PC-3 (cell line): ENCODE measurements around the gene POLA1. TPM values are rescaled to one million over a fixed set of nuclear protein-coding genes. Genes with fewer than 3 reads are reported as not detected.

Experiments
- ATAC-seq: fragments of 200-7000 bp; cut with Tn5 transposase; 2 replicates; pipeline ENCODE4 v1.9.1; 2020; ENCODE audit warnings: mild to moderate bottlenecking, moderate library complexity
- BruUV-seq: library from RNA; stranded (reverse); fragments of 400-500 nt; replicated peaks from 2 replicates; lab custom pipeline; 2021; lab: Mats Ljungman, UMichigan
- CTCF ChIA-PET: fragments of 300-600 bp; sonication (Branson Sonifier 250); formaldehyde crosslinking; loops from one replicate; lab custom pipeline; 2022; ENCODE audit warnings: antibody characterized with exemption; lab: Charles Lee
- POLR2A ChIA-PET: fragments of 300-600 bp; sonication (Branson Sonifier 250); formaldehyde crosslinking; loops from one replicate; lab custom pipeline; 2022; ENCODE audit warnings: antibody characterized with exemption; ENCODE audit not compliant: unreplicated experiment; lab: Charles Lee
- DNase-seq: peaks from one replicate; pipeline ENCODE4 v3.0.0-alpha.2; 2015
- H2AFZ ChIP-seq: fragments of 300-600 bp; sonication (generic); 2 replicates; pipeline ENCODE4 v1.6.0; 2016; ENCODE audit warnings: antibody characterized with exemption, low read length
- H3F3A ChIP-seq: fragments of 300-600 bp; sonication (generic); one replicate; pipeline ENCODE4 v1.6.0; 2017; ENCODE audit warnings: antibody characterized with exemption, low read length, control low read depth, mild to moderate bottlenecking; ENCODE audit not compliant: unreplicated experiment
- H3K27ac ChIP-seq: fragments of 300-600 bp; sonication (generic); 2 replicates; pipeline ENCODE4 v1.5.1; 2016; ENCODE audit warnings: mild to moderate bottlenecking, low read length
- H3K27me3 ChIP-seq: fragments of 300-600 bp; sonication (generic); 2 replicates; pipeline ENCODE4 v1.6.1; 2016; ENCODE audit warnings: low read length, mixed read lengths
- H3K36me3 ChIP-seq: fragments of 300-600 bp; sonication (generic); 2 replicates; pipeline ENCODE4 v1.6.1; 2016; ENCODE audit warnings: low read depth, mixed run types, low read length, mixed read lengths
- H3K4me1 ChIP-seq: fragments of 300-600 bp; sonication (generic); 2 replicates; pipeline ENCODE4 v1.5.1; 2016; ENCODE audit warnings: low read length; ENCODE audit not compliant: insufficient read depth
- H3K4me2 ChIP-seq: fragments of 300-600 bp; sonication (generic); 2 replicates; pipeline ENCODE4 v1.6.0; 2016; ENCODE audit warnings: low read length
- H3K4me3 ChIP-seq: fragments of 300-600 bp; sonication (generic); 2 replicates; pipeline ENCODE4 v1.5.1; 2016; ENCODE audit warnings: mild to moderate bottlenecking, low read length, mixed read lengths
- H3K79me2 ChIP-seq: fragments of 300-600 bp; sonication (generic); 2 replicates; pipeline ENCODE4 v1.6.1; 2017; ENCODE audit warnings: low read length, mixed read lengths
- H3K9ac ChIP-seq: fragments of 300-600 bp; sonication (generic); 2 replicates; pipeline ENCODE4 v1.6.0; 2016; ENCODE audit warnings: mild to moderate bottlenecking, low read length
- H3K9me2 ChIP-seq: fragments of 300-600 bp; sonication (generic); replicated peaks from 2 replicates; pipeline ENCODE4 v1.6.1; 2016; ENCODE audit warnings: mixed run types, low read length, mixed read lengths
- H3K9me3 ChIP-seq: fragments of 300-600 bp; sonication (generic); 2 replicates; pipeline ENCODE4 v1.6.1; 2016; ENCODE audit warnings: low read length, mixed read lengths
- H4K20me1 ChIP-seq: fragments of 300-600 bp; sonication (generic); 2 replicates; pipeline ENCODE4 v1.6.1; 2016; ENCODE audit warnings: low read length, mixed read lengths
- EZH2 ChIP-seq: fragments of 300-600 bp; sonication (generic); IDR thresholded peaks from one replicate; pipeline ENCODE4 v1.6.1; 2017; ENCODE audit warnings: antibody characterized with exemption, mild to moderate bottlenecking, low read length; ENCODE audit not compliant: unreplicated experiment
- EZH2phosphoT487 ChIP-seq: fragments of 300-600 bp; sonication (generic); IDR thresholded peaks from 2 replicates; pipeline ENCODE4 v1.6.1; 2018; ENCODE audit warnings: mild to moderate bottlenecking, antibody characterized with exemption, low read length, borderline replicate concordance
- intact Hi-C: fragments of 100-400 bp; cut with micrococcal nuclease; formaldehyde crosslinking; loops from 2 replicates; pipeline ENCODE4 v1.9.0; 2023
- total RNA-seq: library from RNA; depleted of rRNA; stranded (reverse); fragments of >200 nt; gene quantifications from 2 replicates; pipeline ENCODE4 v1.2.3, GENCODE V29; 2014
- TF ChIP-seq, protein P1 (sequence below): fragments of 300-600 bp; sonication (generic); conservative IDR thresholded peaks from 2 replicates; pipeline ENCODE4 v1.5.1; 2017; ENCODE audit warnings: antibody characterized with exemption, low read depth, mild to moderate bottlenecking, low read length

POLA1 gene
- total RNA-seq, 1 experiment from 2014 or later, result 19.6 TPM

DNA sequence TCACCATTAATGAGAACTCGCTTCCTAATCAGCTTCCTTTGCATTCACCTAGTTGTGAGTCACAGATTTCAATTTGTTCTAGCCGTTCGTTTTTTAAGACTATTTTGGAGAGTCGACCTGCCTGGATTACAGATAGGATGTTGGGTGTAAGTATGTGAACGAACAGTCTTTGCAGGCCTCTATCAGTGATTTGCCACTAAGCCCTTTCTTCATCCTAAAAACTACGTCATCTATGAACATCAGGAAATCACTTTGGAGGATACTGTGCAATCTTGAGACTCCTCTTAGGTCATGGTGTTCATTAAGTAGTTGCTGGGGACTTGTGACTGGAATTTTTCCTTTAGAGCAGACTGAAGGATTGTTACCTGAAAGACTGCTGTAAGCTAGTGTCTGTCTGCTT, 1.1 kb downstream of the POLA1 start:
- peaks cover 15% of the 10 kb centered on the region; the same call in 1 of the 2 replicates for H4K20me1 ChIP-seq
- DNase-seq, result no peak
- no peak for ATAC-seq
- no peak overlapping the region for H2AFZ ChIP-seq
- peak overlapping the region; percentile 98 for H3K4me2 ChIP-seq
- H3K27me3 ChIP-seq, result no peaks in the 10 kb centered on the region
- H3K79me2 ChIP-seq, result peaks cover 54% of the 10 kb centered on the region
- TF ChIP-seq, protein P1, sequence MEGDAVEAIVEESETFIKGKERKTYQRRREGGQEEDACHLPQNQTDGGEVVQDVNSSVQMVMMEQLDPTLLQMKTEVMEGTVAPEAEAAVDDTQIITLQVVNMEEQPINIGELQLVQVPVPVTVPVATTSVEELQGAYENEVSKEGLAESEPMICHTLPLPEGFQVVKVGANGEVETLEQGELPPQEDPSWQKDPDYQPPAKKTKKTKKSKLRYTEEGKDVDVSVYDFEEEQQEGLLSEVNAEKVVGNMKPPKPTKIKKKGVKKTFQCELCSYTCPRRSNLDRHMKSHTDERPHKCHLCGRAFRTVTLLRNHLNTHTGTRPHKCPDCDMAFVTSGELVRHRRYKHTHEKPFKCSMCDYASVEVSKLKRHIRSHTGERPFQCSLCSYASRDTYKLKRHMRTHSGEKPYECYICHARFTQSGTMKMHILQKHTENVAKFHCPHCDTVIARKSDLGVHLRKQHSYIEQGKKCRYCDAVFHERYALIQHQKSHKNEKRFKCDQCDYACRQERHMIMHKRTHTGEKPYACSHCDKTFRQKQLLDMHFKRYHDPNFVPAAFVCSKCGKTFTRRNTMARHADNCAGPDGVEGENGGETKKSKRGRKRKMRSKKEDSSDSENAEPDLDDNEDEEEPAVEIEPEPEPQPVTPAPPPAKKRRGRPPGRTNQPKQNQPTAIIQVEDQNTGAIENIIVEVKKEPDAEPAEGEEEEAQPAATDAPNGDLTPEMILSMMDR, result no peak
- no peak for TF ChIP-seq EZH2phosphoT487
- TF ChIP-seq EZH2, result no peak
- H3K36me3 ChIP-seq, result peaks cover 7% of the 10 kb centered on the region; the same call in 1 of the 2 replicates
- no peaks in the 10 kb centered on the region for H3F3A ChIP-seq
- H3K4me3 ChIP-seq, result peak overlapping the region; percentile 90
- peak overlapping the region; percentile 96 for H3K9ac ChIP-seq
- peaks cover 12% of the 10 kb centered on the region for H3K4me1 ChIP-seq
- H3K9me2 ChIP-seq, result no peaks in the 10 kb centered on the region
- no peak overlapping the region for H3K27ac ChIP-seq
- POLR2A ChIA-PET, result no interaction called here
- H3K9me3 ChIP-seq, result no peaks in the 10 kb centered on the region
- CTCF ChIA-PET, result no interaction called here
- no TSS peak for BruUV-seq
- intact Hi-C loops, result loop anchor here (10.0 kb wide), 1 partner anchor 1030 kb away; the partner anchor contains the start of gene PRDX4

DNA sequence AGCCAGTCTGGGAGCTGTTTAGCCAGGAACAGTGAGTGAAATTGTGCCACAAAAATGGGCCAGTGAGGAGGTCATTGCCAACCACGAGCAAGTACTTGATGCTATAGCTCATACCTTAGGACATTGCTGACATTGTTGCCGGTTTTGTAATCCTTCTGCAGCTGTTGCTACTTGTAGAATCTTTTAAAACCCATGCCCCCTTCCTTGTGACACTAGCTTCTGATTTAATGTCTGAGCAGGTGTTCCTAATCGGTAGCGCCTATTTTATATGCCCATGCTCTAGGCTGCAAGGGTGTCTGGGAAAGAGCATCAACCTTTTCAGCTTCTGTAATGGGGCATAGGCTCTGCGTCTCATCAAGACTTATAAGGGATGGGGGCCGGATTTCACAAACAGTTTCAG, 2.6 kb downstream of the POLA1 start:
- Histone ChIP-seq H4K20me1 (peaks cover 15% of the 10 kb centered on the region; the same call in 1 of the 2 replicates), H2AFZ (no peak overlapping the region), H3K9ac (no peak overlapping the region), H3K4me1 (peaks cover 12% of the 10 kb centered on the region), H3K9me3 (no peaks in the 10 kb centered on the region), H3K4me2 (no peak overlapping the region), H3K36me3 (peaks cover 17% of the 10 kb centered on the region), H3K27me3 (no peaks in the 10 kb centered on the region), H3K79me2 (peaks cover 54% of the 10 kb centered on the region), H3K9me2 (no peaks in the 10 kb centered on the region), H3K4me3 (no peak overlapping the region), H3F3A (no peaks in the 10 kb centered on the region), H3K27ac (no peak overlapping the region)
- ChIA-PET POLR2A (no interaction called here), CTCF (no interaction called here)
- DNase-seq (no peak), ATAC-seq (no peak)
- intact Hi-C loops, result loop anchor here (10.0 kb wide), 1 partner anchor 1031 kb away; the partner anchor contains the start of gene PRDX4
- no TSS peak for BruUV-seq
- TF ChIP-seq EZH2 (no peak), EZH2phosphoT487 (no peak)
- TF ChIP-seq, protein P1, result no peak

DNA sequence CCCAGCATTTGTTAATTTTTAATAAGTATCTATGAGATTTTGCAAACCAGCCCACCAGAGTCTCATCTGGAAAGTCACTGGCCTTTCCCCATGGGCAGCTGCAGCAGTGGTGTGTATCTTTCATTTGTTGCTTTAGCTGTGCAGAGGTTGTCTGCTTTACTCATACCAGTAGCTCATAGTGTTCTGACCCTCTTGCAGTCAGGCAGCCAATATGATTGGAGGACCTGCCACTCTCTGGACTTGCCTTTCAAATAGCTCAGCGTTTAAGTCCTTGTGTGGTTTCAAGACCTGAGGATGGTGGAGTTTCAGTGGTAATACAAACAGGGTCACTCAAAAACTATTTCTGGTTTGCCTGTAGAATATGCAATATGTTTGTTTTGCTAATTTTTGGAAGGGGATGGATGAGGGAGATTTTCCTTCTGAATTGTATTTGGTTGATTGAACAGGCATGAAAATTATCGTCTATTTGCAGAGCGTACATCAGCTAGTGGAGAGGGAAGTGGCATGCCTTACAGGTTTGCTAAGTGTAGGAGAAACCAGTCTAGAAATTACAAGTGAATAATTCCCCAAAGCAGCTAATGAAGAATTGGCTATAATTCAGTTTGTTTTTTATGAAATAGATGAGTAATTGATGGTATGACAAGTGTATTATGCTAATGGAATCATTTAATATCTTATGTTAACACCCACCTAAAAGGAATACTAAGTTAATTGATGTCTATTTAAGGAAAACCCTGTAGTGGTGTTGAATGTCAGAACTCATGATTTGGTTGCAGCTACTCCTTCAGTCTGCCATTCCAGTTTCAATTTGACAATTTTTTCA, 8.9 kb downstream of the POLA1 start:
- H3K79me2 ChIP-seq, result peaks cover 16% of the 10 kb centered on the region
- H3K9me2 ChIP-seq, result no peaks in the 10 kb centered on the region
- no peak overlapping the region for H2AFZ ChIP-seq
- no peak overlapping the region for H3K4me2 ChIP-seq
- ChIA-PET CTCF (no interaction called here), POLR2A (no interaction called here)
- peaks cover 38% of the 10 kb centered on the region for H3K36me3 ChIP-seq
- ATAC-seq (no peak), DNase-seq (no peak)
- TF ChIP-seq EZH2, result no peak
- no peak for TF ChIP-seq EZH2phosphoT487
- TF ChIP-seq, protein P1, result no peak
- H3F3A ChIP-seq, result no peaks in the 10 kb centered on the region
- BruUV-seq, result no TSS peak
- intact Hi-C loops, result no loop called here
- no peak overlapping the region for H3K27ac ChIP-seq
- H3K9me3 ChIP-seq, result no peaks in the 10 kb centered on the region
- H3K27me3 ChIP-seq, result no peaks in the 10 kb centered on the region
- H3K4me3 ChIP-seq, result no peak overlapping the region
- H3K9ac ChIP-seq, result no peak overlapping the region
- no peaks in the 10 kb centered on the region for H3K4me1 ChIP-seq
- H4K20me1 ChIP-seq, result peaks cover 3% of the 10 kb centered on the region; the same call in 1 of the 2 replicates
